Upper lobe of right lung (tissue), 1 donor: ENCODE results near the gene LRMDA. TPM values are rescaled to one million over a fixed set of nuclear protein-coding genes. Genes with fewer than 3 reads are reported as not detected.

ENCODE experiments used
- ATAC-seq: fragments of 200-7000 bp; cut with Tn5 transposase; one replicate; pipeline ENCODE4 v1.9.1; 2020; ENCODE audit warnings: mild to moderate bottlenecking, moderate library complexity
- DNase-seq: peaks from one replicate; pipeline ENCODE4 v3.0.0-alpha.2; 2020
- H3K27ac ChIP-seq: fragments of 200-600 bp; one replicate; pipeline ENCODE4 v1.8.0; 2022
- H3K27me3 ChIP-seq: fragments of 200-600 bp; one replicate; pipeline ENCODE4 v1.8.0; 2022; ENCODE audit warnings: mild to moderate bottlenecking
- H3K36me3 ChIP-seq: fragments of 200-600 bp; one replicate; pipeline ENCODE4 v1.8.0; 2022
- H3K4me1 ChIP-seq: fragments of 200-600 bp; one replicate; pipeline ENCODE4 v1.8.0; 2022
- H3K4me3 ChIP-seq: fragments of 200-600 bp; one replicate; pipeline ENCODE4 v1.8.0; 2022; ENCODE audit warnings: mild to moderate bottlenecking
- H3K9me3 ChIP-seq: fragments of 200-600 bp; one replicate; pipeline ENCODE4 v1.8.0; 2022
- intact Hi-C: fragments of 100-400 bp; cut with DNase I; formaldehyde crosslinking; loops from one replicate; pipeline ENCODE4 v1.11.0; 2022
- total RNA-seq: library from RNA; stranded (reverse); fragmentation: NEBNext Ultra II Directional; extraction: Animal tissue kit (Norgen Biotek cat#: 25700); gene quantifications from one replicate; pipeline ENCODE4 v1.2.1, GENCODE V29; 2021
- TF ChIP-seq, protein P1 (sequence below): fragments of 200-600 bp; IDR thresholded peaks from one replicate; pipeline ENCODE4 v1.8.0; 2022; ENCODE audit warnings: antibody characterized with exemption
- donor health status: DM: no; HTN: yes; CAD: no; lungs with severe emphysema.

LRMDA gene
- total RNA-seq, 1 donor from 2014 or later: 20.0 TPM

DNA sequence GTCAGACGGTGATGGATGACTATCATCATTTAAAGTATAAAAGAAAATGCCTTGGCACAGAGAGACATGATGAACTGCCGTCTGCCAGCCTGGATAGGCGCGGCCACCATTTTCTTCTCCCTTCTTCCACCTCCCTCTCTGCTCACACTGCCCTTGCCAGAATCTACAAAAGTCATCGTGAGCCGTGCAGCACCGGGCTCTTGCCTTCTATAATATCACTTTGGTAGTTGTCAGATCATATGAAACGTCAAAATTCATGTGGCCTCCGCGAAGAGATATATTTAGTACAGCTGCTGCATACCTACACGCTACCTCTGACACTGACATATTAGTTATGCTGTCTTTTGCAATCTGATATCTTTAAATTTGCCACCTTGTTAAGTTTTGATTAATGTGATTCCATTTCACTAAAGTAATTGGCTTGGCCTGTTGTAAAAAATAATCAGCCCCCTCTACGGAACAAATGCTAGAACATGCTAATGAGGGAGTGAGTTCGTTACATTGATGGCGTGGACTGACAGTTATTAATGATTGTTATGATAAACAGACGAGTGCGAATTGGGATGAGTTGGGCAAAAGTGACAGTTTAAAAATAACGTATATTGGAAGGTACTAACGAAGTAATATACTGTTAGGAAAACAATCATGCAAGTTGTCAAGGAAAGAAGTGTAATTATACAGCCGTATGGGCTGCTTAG is 214.9 kb downstream of the LRMDA start:
- no peaks in the 10 kb centered on the region for H3K4me1 ChIP-seq
- no peaks in the 10 kb centered on the region for H3K9me3 ChIP-seq
- DNase-seq (no peak), ATAC-seq (no peak)
- no peaks in the 10 kb centered on the region for H3K36me3 ChIP-seq
- no peaks in the 10 kb centered on the region for H3K27me3 ChIP-seq
- intact Hi-C loops: no loop called here
- H3K27ac ChIP-seq: no peak overlapping the region
- TF ChIP-seq, protein P1, sequence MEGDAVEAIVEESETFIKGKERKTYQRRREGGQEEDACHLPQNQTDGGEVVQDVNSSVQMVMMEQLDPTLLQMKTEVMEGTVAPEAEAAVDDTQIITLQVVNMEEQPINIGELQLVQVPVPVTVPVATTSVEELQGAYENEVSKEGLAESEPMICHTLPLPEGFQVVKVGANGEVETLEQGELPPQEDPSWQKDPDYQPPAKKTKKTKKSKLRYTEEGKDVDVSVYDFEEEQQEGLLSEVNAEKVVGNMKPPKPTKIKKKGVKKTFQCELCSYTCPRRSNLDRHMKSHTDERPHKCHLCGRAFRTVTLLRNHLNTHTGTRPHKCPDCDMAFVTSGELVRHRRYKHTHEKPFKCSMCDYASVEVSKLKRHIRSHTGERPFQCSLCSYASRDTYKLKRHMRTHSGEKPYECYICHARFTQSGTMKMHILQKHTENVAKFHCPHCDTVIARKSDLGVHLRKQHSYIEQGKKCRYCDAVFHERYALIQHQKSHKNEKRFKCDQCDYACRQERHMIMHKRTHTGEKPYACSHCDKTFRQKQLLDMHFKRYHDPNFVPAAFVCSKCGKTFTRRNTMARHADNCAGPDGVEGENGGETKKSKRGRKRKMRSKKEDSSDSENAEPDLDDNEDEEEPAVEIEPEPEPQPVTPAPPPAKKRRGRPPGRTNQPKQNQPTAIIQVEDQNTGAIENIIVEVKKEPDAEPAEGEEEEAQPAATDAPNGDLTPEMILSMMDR: no peak
- H3K4me3 ChIP-seq: no peak overlapping the region

DNA sequence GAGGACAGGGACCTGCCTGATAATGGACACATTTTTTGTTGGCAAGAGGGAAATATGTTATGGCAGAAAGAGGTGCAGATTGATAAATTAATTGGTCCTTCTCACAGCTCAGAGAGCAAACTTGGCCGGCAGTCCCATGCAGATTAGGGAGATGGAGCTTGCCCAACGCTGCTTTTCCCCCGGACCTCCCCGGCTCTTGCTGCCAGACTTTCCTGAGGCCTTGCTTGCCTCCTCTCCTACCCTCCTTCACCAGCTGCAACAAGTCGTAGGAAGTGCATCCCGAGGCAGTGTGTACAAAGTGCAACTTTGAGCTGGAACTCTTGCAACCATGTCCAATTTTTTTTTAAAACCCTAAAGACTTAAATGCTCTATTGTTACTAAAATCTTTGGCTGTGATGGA is 215.5 kb downstream of the LRMDA start:
- DNase-seq (no peak), ATAC-seq (no peak)
- H3K27ac ChIP-seq: no peak overlapping the region
- intact Hi-C loops: no loop called here
- H3K4me1 ChIP-seq: no peaks in the 10 kb centered on the region
- H3K4me3 ChIP-seq: no peak overlapping the region
- no peaks in the 10 kb centered on the region for H3K36me3 ChIP-seq
- no peaks in the 10 kb centered on the region for H3K27me3 ChIP-seq
- TF ChIP-seq, protein P1: no peak
- H3K9me3 ChIP-seq: no peaks in the 10 kb centered on the region

DNA sequence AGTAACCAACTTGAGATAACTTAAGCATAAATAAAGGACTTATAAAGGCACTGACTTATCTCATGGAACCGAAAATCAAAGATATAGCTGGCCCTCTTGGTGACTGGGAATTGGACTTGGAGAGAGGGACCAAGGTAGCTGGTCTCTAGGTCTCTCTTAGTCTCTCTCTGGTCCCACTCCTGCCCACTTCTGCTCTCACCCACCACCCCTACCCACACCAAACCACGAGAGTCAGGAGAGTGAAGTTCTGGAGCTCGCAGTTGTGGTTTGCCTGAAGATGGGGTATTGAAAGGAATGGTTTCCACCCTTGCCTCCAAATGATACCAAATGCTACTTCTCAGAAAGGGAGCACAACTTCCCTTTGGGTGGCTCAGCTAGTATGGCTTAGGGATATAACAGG is 216.3 kb downstream of the LRMDA start:
- H3K36me3 ChIP-seq: no peaks in the 10 kb centered on the region
- DNase-seq: no peak
- no peak overlapping the region for H3K27ac ChIP-seq
- ATAC-seq: no peak
- no peaks in the 10 kb centered on the region for H3K9me3 ChIP-seq
- H3K27me3 ChIP-seq: no peaks in the 10 kb centered on the region
- TF ChIP-seq, protein P1: no peak
- H3K4me1 ChIP-seq: no peaks in the 10 kb centered on the region
- intact Hi-C loops: no loop called here
- H3K4me3 ChIP-seq: no peak overlapping the region

DNA sequence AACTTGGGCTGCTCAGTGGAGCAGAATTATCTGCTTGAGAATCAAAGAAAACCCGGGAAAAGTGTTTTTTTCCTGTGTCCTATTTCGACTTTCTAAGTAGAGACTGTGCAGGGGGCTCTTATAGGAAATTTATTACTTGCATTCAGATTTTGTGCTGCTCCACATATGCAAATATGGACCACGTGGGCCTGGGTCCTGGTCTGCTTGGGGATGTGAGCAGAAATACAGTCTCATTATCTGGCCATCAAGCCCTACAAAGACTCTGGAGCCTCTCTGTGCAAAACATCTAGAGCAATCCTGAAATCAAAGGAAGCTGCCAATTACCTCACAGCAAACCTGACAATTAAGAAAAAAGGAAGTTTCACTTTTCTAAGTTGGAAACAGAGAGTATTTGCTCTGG is 216.9 kb downstream of the LRMDA start:
- Histone ChIP-seq H3K36me3 (no peaks in the 10 kb centered on the region), H3K27me3 (no peaks in the 10 kb centered on the region), H3K4me1 (no peaks in the 10 kb centered on the region), H3K27ac (no peak overlapping the region), H3K9me3 (no peaks in the 10 kb centered on the region), H3K4me3 (no peak overlapping the region)
- TF ChIP-seq, protein P1: no peak
- DNase-seq (no peak), ATAC-seq (no peak)
- intact Hi-C loops: no loop called here

DNA sequence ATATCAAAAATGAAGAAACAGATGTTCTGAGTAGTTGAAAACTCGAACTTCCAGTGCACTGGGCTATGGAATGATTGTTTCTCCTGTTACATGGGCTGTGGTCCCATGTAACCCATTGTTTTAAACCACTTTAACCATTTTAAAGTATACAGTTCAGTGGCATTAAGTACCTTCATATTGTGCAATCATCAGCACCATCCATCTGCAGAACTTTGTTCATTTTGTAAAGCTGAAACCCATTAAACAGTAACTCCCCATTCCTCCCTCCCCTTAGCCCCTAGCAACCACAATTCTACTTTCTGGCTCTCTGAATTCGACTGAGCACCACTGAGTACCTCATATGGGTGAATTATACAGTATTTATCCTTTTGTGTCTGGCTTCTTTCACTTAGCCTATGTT is 217.4 kb downstream of the LRMDA start:
- ATAC-seq: no peak
- Histone ChIP-seq H3K36me3 (no peaks in the 10 kb centered on the region), H3K27me3 (no peaks in the 10 kb centered on the region), H3K4me3 (no peak overlapping the region), H3K9me3 (no peaks in the 10 kb centered on the region), H3K27ac (no peak overlapping the region), H3K4me1 (no peaks in the 10 kb centered on the region)
- no peak for DNase-seq
- TF ChIP-seq, protein P1: no peak
- intact Hi-C loops: no loop called here

DNA sequence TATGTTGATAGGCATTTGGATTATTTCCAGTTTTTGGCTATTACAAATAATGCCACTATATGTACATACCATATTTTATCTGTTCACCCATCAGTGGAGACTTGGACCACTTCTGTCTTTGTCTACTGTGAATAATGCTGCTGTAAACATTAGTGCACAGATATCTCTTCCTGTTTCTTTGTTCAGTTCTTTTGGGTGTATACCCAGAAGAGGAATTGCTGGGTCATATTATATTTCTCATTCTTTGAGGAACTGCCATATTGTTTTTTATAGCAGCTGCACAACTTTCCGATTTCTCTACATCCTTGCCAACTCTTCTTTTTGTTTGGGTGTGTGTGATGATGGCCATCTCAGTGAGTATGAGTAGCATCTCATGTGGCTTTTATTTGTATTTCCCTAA is 218.0 kb downstream of the LRMDA start:
- no peaks in the 10 kb centered on the region for H3K9me3 ChIP-seq
- H3K4me1 ChIP-seq: peaks cover 3% of the 10 kb centered on the region
- intact Hi-C loops: no loop called here
- H3K27ac ChIP-seq: no peak overlapping the region
- TF ChIP-seq, protein P1: no peak
- DNase-seq (no peak), ATAC-seq (peak; percentile 33)
- no peaks in the 10 kb centered on the region for H3K36me3 ChIP-seq
- H3K4me3 ChIP-seq: no peak overlapping the region
- H3K27me3 ChIP-seq: no peaks in the 10 kb centered on the region
